GM21447 (cell line): Measurements from ENCODE around the gene CDAN1.
"Not testable (repeated sequence)": the region's sequence is repeated elsewhere in the genome, so short reads cannot be mapped to it uniquely, and the experiment has no call there.

ENCODE experiments used
- ATAC-seq: cut with Tn5 transposase; IDR thresholded peaks from one replicate; pipeline ENCODE4 v1.9.1; 2021; ENCODE audit not compliant: unreplicated experiment

CDAN1 gene

GRCh38 chr15:42712584-42712983 lies 24.3 kb downstream of the CDAN1 start:
- no peak for ATAC-seq

GRCh38 chr15:42711746-42712145 lies 25.2 kb downstream of the CDAN1 start:
- ATAC-seq = no peak

GRCh38 chr15:42710662-42711061 lies 26.3 kb downstream of the CDAN1 start:
- no peak for ATAC-seq

- ATAC-seq = no peak
These were observed 28.9 kb downstream of the CDAN1 start for GRCh38 chr15:42707873-42708544.

- ATAC-seq = no peak
These were observed 29.9 kb downstream of the CDAN1 start for GRCh38 chr15:42707068-42707467.

- no peak for ATAC-seq
These were observed 31.6 kb downstream of the CDAN1 start for GRCh38 chr15:42705336-42705735.

- no peak for ATAC-seq
These were observed 32.4 kb downstream of the CDAN1 start for GRCh38 chr15:42704492-42704926.

- ATAC-seq = no peak
These were observed 40.3 kb downstream of the CDAN1 start for GRCh38 chr15:42696626-42697025.

GRCh38 chr15:42695527-42696071 lies 41.3 kb downstream of the CDAN1 start:
- ATAC-seq = no peak

- ATAC-seq = no peak
These were observed 42.5 kb downstream of the CDAN1 start for GRCh38 chr15:42694398-42694797.

- no peak for ATAC-seq
These were observed 43.0 kb downstream of the CDAN1 start for GRCh38 chr15:42693942-42694341.

GRCh38 chr15:42693496-42693895 lies 43.4 kb downstream of the CDAN1 start:
- no peak for ATAC-seq

GRCh38 chr15:42692997-42693396 lies 43.9 kb downstream of the CDAN1 start:
- no peak for ATAC-seq

GRCh38 chr15:42692536-42692935 lies 44.4 kb downstream of the CDAN1 start:
- no peak for ATAC-seq

GRCh38 chr15:42691770-42692169 lies 45.2 kb downstream of the CDAN1 start:
- no peak for ATAC-seq

GRCh38 chr15:42691308-42691707 lies 45.6 kb downstream of the CDAN1 start:
- ATAC-seq = no peak

- ATAC-seq = no peak
These were observed 48.6 kb downstream of the CDAN1 start for GRCh38 chr15:42688301-42688700.

- no peak for ATAC-seq
These were observed 49.2 kb downstream of the CDAN1 start for GRCh38 chr15:42687740-42688139.

- no peak for ATAC-seq
These were observed 50.6 kb downstream of the CDAN1 start for GRCh38 chr15:42686281-42686680.

- no peak for ATAC-seq
These were observed 55.8 kb downstream of the CDAN1 start for GRCh38 chr15:42681119-42681518.

GRCh38 chr15:42680142-42680482 lies 56.8 kb downstream of the CDAN1 start:
- not testable (repeated sequence) for ATAC-seq

- no peak for ATAC-seq
These were observed 57.4 kb downstream of the CDAN1 start for GRCh38 chr15:42679285-42680141.
